GM12878 (cell line): ENCODE measurements around the gene TNFRSF6B. TPM values are rescaled to one million over a fixed set of nuclear protein-coding genes. Genes with fewer than 3 reads are reported as not detected.

Source experiments
- BRCA1 ChIP-seq: IDR thresholded peaks from 2 replicates; pipeline ENCODE4 v1.6.1; 2011; ENCODE audit warnings: low read depth, low read length, improper control_type of control experiment
- IKZF2 ChIP-seq, 2 experiments: fragments of 450-650 bp; IDR thresholded peaks; 2 replicates each; pipeline ENCODE4 v1.6.1; 2017; ENCODE audit warnings: mild to moderate bottlenecking in 2 of 2, moderate library complexity in 2 of 2
- MTA3 ChIP-seq: IDR thresholded peaks from 2 replicates; pipeline ENCODE4 v1.6.1; 2012; ENCODE audit warnings: low read length, inconsistent platforms, borderline replicate concordance
- POLR2AphosphoS5 ChIP-seq: IDR thresholded peaks from 2 replicates; pipeline ENCODE4 v1.6.1; 2011; ENCODE audit warnings: mild to moderate bottlenecking, low read length, inconsistent platforms
- RUNX3 ChIP-seq: IDR thresholded peaks from 2 replicates; pipeline ENCODE4 v1.6.1; 2012; ENCODE audit warnings: low read length, inconsistent platforms
- SIN3A ChIP-seq: IDR thresholded peaks from 2 replicates; pipeline ENCODE4 v1.6.1; 2012; ENCODE audit warnings: low read depth, low read length, improper control_type of control experiment
- SMAD5 ChIP-seq: IDR thresholded peaks from 2 replicates; pipeline ENCODE4 v1.6.1; 2016; ENCODE audit warnings: antibody characterized with exemption, low read depth
- ZNF207 ChIP-seq: fragments of 450-650 bp; IDR thresholded peaks from 2 replicates; pipeline ENCODE4 v1.6.1; 2014; ENCODE audit warnings: antibody characterized with exemption, mild to moderate bottlenecking, borderline replicate concordance
- ZSCAN29 ChIP-seq: fragments of 450-650 bp; IDR thresholded peaks from 2 replicates; pipeline ENCODE4 v1.6.1; 2017; ENCODE audit warnings: mild to moderate bottlenecking, moderate library complexity
- polyA plus RNA-seq, 11 experiments: library from polyadenylated mRNA; depleted of rRNA in 4 of 11; unstranded in 6 of 11; stranded (reverse) in 5 of 11; fragments of >200 nt; fragmentation: Nextera tagmentation in 4 of 11; fragmentation: Illumina TruSeq in 1 of 11; extraction: Ambion mirVana in 4 of 11; extraction: Trizol in 1 of 11; gene quantifications; 1 replicate in 1 of 11; 2 replicates in 10 of 11; pipeline versions ENCODE4 v1.2.1 to v1.2.3, GENCODE V29; 2011 to 2016; ENCODE audit warnings: inconsistent platforms in 2 of 11, missing spikeins in 2 of 11, low read depth in 1 of 11
- total RNA-seq, 4 experiments: library from RNA; depleted of rRNA in 3 of 4; stranded (reverse); fragments of >200 nt in 3 of 4; fragmentation: Illumina TruSeq in 1 of 4; extraction: Trizol in 1 of 4; gene quantifications; 2 replicates each; pipeline versions ENCODE4 v1.2.1 to v1.2.3, GENCODE V29; 2013 to 2021
- TF ChIP-seq, protein P1 (sequence below): fragments of 450-650 bp; formaldehyde crosslinking; IDR thresholded peaks from 2 replicates; pipeline ENCODE4 v1.4.0; 2022; ENCODE audit warnings: mild to moderate bottlenecking, moderate library complexity
- TF ChIP-seq, protein P2 (sequence below): fragments of 450-650 bp; conservative IDR thresholded peaks from 2 replicates; pipeline ENCODE4 v1.6.1; 2017; ENCODE audit warnings: mild to moderate bottlenecking, moderate library complexity

TNFRSF6B gene
- total and polyA plus RNA-seq, 10 of the 15 experiments (the other 5 are each of a cell fraction or from before 2014, with no cell fraction given), result 0.67 to 2.2 (median 1.8) TPM; not detected in 7

DNA sequence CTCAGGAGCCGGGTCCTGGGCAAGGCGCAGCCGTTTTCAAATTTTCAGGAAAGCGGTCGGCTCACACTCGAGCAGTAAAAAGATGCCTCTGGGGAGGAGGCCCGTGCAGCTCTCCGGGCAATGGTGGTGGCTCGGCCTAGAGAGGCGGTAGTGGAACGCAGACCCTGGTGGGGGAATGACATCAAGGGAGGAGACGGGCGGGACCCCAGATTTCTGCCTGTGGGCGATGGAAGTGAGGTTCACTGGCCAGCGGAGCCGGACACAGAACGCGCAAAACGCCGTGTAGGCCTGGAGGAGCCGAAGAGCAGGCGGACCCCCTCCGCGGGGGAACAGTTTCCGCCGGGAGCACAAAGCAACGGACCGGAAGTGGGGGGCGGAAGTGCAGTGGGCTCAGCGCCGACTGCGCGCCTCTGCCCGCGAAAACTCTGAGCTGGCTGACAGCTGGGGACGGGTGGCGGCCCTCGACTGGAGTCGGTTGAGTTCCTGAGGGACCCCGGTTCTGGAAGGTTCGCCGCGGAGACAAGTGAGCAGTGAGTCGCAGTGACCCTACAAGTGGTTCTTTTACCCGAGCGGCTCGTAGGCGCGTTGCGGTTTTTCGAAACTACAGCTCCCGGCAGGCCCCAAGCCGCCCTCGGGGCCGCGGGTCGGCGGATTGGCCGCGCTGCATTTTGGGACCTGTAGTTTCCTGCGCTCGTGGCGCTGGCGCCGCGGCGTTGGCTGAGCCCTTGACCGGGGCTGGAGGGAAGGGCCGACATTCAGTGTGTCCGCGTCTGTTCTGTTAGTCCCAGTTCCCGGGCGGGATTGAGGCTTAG lies 38.3 kb upstream of the TNFRSF6B start, which contains the start of gene RTEL1 (continued):
- TF ChIP-seq, protein P1, sequence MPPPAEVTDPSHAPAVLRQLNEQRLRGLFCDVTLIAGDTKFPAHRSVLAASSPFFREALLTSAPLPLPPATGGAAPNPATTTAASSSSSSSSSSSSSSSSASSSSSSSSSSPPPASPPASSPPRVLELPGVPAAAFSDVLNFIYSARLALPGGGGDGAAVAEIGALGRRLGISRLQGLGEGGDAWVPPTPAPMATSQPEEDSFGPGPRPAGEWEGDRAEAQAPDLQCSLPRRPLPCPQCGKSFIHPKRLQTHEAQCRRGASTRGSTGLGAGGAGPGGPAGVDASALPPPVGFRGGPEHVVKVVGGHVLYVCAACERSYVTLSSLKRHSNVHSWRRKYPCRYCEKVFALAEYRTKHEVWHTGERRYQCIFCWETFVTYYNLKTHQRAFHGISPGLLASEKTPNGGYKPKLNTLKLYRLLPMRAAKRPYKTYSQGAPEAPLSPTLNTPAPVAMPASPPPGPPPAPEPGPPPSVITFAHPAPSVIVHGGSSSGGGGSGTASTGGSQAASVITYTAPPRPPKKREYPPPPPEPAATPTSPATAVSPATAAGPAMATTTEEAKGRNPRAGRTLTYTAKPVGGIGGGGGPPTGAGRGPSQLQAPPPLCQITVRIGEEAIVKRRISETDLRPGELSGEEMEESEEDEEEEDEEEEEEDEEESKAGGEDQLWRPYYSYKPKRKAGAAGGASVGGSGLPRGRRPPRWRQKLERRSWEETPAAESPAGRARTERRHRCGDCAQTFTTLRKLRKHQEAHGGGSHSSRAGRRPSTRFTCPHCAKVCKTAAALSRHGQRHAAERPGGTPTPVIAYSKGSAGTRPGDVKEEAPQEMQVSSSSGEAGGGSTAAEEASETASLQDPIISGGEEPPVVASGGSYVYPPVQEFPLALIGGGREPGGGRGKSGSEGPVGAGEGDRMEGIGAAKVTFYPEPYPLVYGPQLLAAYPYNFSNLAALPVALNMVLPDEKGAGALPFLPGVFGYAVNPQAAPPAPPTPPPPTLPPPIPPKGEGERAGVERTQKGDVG (CRISPR knock-in tag), result no peak
- TF ChIP-seq ZSCAN29, result peak; percentile 55; the same call in 1 of the 2 replicates
- TF ChIP-seq, protein P2, sequence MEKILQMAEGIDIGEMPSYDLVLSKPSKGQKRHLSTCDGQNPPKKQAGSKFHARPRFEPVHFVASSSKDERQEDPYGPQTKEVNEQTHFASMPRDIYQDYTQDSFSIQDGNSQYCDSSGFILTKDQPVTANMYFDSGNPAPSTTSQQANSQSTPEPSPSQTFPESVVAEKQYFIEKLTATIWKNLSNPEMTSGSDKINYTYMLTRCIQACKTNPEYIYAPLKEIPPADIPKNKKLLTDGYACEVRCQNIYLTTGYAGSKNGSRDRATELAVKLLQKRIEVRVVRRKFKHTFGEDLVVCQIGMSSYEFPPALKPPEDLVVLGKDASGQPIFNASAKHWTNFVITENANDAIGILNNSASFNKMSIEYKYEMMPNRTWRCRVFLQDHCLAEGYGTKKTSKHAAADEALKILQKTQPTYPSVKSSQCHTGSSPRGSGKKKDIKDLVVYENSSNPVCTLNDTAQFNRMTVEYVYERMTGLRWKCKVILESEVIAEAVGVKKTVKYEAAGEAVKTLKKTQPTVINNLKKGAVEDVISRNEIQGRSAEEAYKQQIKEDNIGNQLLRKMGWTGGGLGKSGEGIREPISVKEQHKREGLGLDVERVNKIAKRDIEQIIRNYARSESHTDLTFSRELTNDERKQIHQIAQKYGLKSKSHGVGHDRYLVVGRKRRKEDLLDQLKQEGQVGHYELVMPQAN, result peak; percentile 97
- peak; percentile 44; the same call in 1 of the 2 replicates for TF ChIP-seq SMAD5
- no peak for TF ChIP-seq IKZF2 (IDR thresholded peaks at IDR 0.05)
- TF ChIP-seq RUNX3, result peak; percentile 93
- TF ChIP-seq SIN3A, result peak; percentile 66
- TF ChIP-seq MTA3, result no peak
- TF ChIP-seq POLR2AphosphoS5, result peak; percentile 41; the same call in 1 of the 2 replicates
- TF ChIP-seq BRCA1, result no peak
- TF ChIP-seq ZNF207, result peak; percentile 97
- TF ChIP-seq, all 136 proteins: peak for 65
